Endothelial cell of umbilical vein (primary cell): ENCODE data around the gene TRAF3. TPM values are rescaled to one million over a fixed set of nuclear protein-coding genes. Genes with fewer than 3 reads are reported as not detected.

Experiments
- BruUV-seq: library from RNA; stranded (reverse); fragments of 400-500 nt; replicated peaks from 2 replicates; lab custom pipeline; 2021; lab: Mats Ljungman, UMichigan
- CTCF ChIA-PET: fragments of 300-600, 350-600 bp; sonication (Branson Sonifier 250); formaldehyde crosslinking; loops from one replicate; lab custom pipeline; 2021; ENCODE audit warnings: antibody characterized with exemption, inconsistent platforms; lab: Charles Lee
- POLR2A ChIA-PET: fragments of 300-600, 350-600 bp; sonication (Branson Sonifier 250); formaldehyde crosslinking; loops from one replicate; lab custom pipeline; 2021; ENCODE audit warnings: antibody characterized with exemption, inconsistent platforms; lab: Charles Lee
- DNase-seq: peaks from one replicate; pipeline ENCODE4 v3.0.0-alpha.2; 2011; ENCODE audit warnings: low read depth, low spot score
- FAIRE-seq: peaks from 2 replicates; lab custom pipeline; 2011; peaks lifted over from hg19 to GRCh38; lab: Jason Lieb, UNC
- H2AFZ ChIP-seq: 2 replicates; pipeline ENCODE4 v1.6.0; 2012; ENCODE audit warnings: low read depth, low read length, control low read depth, inconsistent platforms
- H3K27ac ChIP-seq: 2 replicates; pipeline ENCODE4 v1.5.1; 2011; ENCODE audit warnings: low read depth, mild to moderate bottlenecking, control low read depth, low read length, moderate library complexity; ENCODE audit not compliant: insufficient read depth
- H3K27me3 ChIP-seq, 2 experiments: 2 replicates each; pipeline versions ENCODE4 v1.6.0 to v1.6.1; 2011; ENCODE audit warnings: low read length in 2 of 2, mixed read lengths in 1 of 2; ENCODE audit not compliant: control insufficient read depth in 2 of 2, insufficient read depth in 2 of 2
- H3K36me3 ChIP-seq, 2 experiments: 2 replicates in 1 of 2; 3 replicates in 1 of 2; pipeline ENCODE4 v1.5.1; 2011; ENCODE audit warnings: low read length in 2 of 2, mild to moderate bottlenecking in 1 of 2, moderate library complexity in 1 of 2; ENCODE audit not compliant: control insufficient read depth in 2 of 2, insufficient read depth in 2 of 2; ENCODE audit errors: extremely low read depth in 1 of 2
- H3K4me1 ChIP-seq: 3 replicates; pipeline ENCODE4 v1.5.1; 2011; ENCODE audit warnings: mild to moderate bottlenecking, low read length; ENCODE audit not compliant: control insufficient read depth, insufficient read depth; ENCODE audit errors: extremely low read depth
- H3K4me2 ChIP-seq: 2 replicates; pipeline ENCODE4 v1.6.1; 2011; ENCODE audit warnings: low read length, control low read depth, mixed read lengths; ENCODE audit not compliant: insufficient read depth
- H3K4me3 ChIP-seq, 3 experiments: fragments of 200-600 bp in 1 of 3; sonication (generic), shearing (Covaris generic) in 1 of 3; replicated peaks in 1 of 3; 2 replicates each; pipeline ENCODE4 v1.5.1; 2011 to 2016; ENCODE audit warnings: control low read depth in 3 of 3, low read length in 3 of 3, mild to moderate bottlenecking in 2 of 3, inconsistent platforms in 1 of 3, low read depth in 1 of 3, moderate library complexity in 1 of 3; ENCODE audit not compliant: insufficient read depth in 1 of 3
- H3K79me2 ChIP-seq: 2 replicates; pipeline ENCODE4 v1.6.0; 2012; ENCODE audit warnings: low read length, inconsistent platforms; ENCODE audit not compliant: control insufficient read depth, insufficient read depth
- H3K9ac ChIP-seq: replicated peaks from 2 replicates; pipeline ENCODE3; 2011; ENCODE audit warnings: low read length, control low read depth; ENCODE audit not compliant: insufficient read depth; ENCODE audit errors: extremely low read depth
- H3K9me1 ChIP-seq: replicated peaks from 3 replicates; pipeline ENCODE4 v1.6.0; 2011; ENCODE audit warnings: mild to moderate bottlenecking, low read length; ENCODE audit not compliant: control insufficient read depth, insufficient read depth; ENCODE audit errors: extremely low read depth
- H3K9me3 ChIP-seq: replicated peaks from 2 replicates; pipeline ENCODE4 v1.5.1; 2012; ENCODE audit warnings: low read length, inconsistent platforms; ENCODE audit not compliant: control insufficient read depth, insufficient read depth
- H4K20me1 ChIP-seq: replicated peaks from 2 replicates; pipeline ENCODE3; 2011; ENCODE audit warnings: mild to moderate bottlenecking, low read length; ENCODE audit not compliant: control insufficient read depth, insufficient read depth; ENCODE audit errors: extremely low read depth
- CTCF ChIP-seq, 2 donors: IDR thresholded peaks; 1 replicate in 1 of 2; 2 replicates in 1 of 2; pipeline ENCODE4 v1.5.1; 2011; ENCODE audit warnings: low read length in 2 of 2, mild to moderate bottlenecking in 2 of 2, moderate library complexity in 2 of 2, control low read depth in 1 of 2, inconsistent platforms in 1 of 2, low read depth in 1 of 2; ENCODE audit not compliant: insufficient read depth in 1 of 2; ENCODE audit errors: extremely low read depth in 1 of 2
- EZH2 ChIP-seq: IDR thresholded peaks from 2 replicates; pipeline ENCODE4 v1.6.1; 2012; ENCODE audit warnings: borderline replicate concordance, low read depth, mild to moderate bottlenecking, moderate library complexity, low read length, inconsistent platforms; ENCODE audit not compliant: severe bottlenecking
- FOS ChIP-seq: IDR thresholded peaks from 2 replicates; pipeline ENCODE4 v1.6.1; 2011; ENCODE audit warnings: mild to moderate bottlenecking, low read length, moderate library complexity, borderline replicate concordance; ENCODE audit not compliant: insufficient read depth
- GATA2 ChIP-seq: IDR thresholded peaks from 2 replicates; pipeline ENCODE4 v1.7.0; 2011; ENCODE audit warnings: low read depth, mild to moderate bottlenecking, moderate library complexity, mixed read lengths, low read length; ENCODE audit not compliant: insufficient read length, insufficient read depth
- JUN ChIP-seq: IDR thresholded peaks from 2 replicates; pipeline ENCODE4 v1.6.1; 2011; ENCODE audit warnings: borderline replicate concordance, low read depth; ENCODE audit not compliant: insufficient read length, insufficient read depth
- MAX ChIP-seq: IDR thresholded peaks from 2 replicates; pipeline ENCODE4 v1.6.1; 2011; ENCODE audit not compliant: insufficient read depth, insufficient read length
- MYC ChIP-seq: IDR thresholded peaks from one replicate; pipeline ENCODE4 v1.6.1; 2011; ENCODE audit warnings: mild to moderate bottlenecking, low read depth, low read length
- POLR2A ChIP-seq: IDR thresholded peaks from 2 replicates; pipeline ENCODE4 v1.6.1; 2012; ENCODE audit warnings: low read depth, mild to moderate bottlenecking, control low read depth, low read length
- POLR2AphosphoS5 ChIP-seq: IDR thresholded peaks from 2 replicates; pipeline ENCODE4 v1.6.1; 2012; ENCODE audit warnings: low read depth, mild to moderate bottlenecking, control low read depth, low read length, moderate library complexity; ENCODE audit not compliant: insufficient read depth
- dilution Hi-C: fragments of 300-500 bp; cut with MboI; formaldehyde crosslinking; loops from one replicate; pipeline ENCODE4 v1.15.0; 2019; ENCODE audit warnings: low sequenced_read_pairs; ENCODE audit not compliant: extremely low pct_ligation_motif_present
- intact Hi-C: fragments of 100-400 bp; cut with micrococcal nuclease; formaldehyde crosslinking; loops from one replicate; pipeline ENCODE4 v1.10.0; 2022
- polyA plus RNA-seq, 4 experiments: library from polyadenylated mRNA; depleted of rRNA in 3 of 4; stranded (reverse) in 3 of 4; unstranded in 1 of 4; fragments of >200 nt; gene quantifications; 2 replicates each; pipeline versions ENCODE4 v1.2.1 to v1.2.3, GENCODE V29; 2011 to 2012; ENCODE audit warnings: missing spikeins in 1 of 4
- total RNA-seq: library from RNA; stranded (reverse); gene quantifications from 2 replicates; pipeline ENCODE4 v1.2.3, GENCODE V29; 2021

Gene TRAF3
- total and polyA plus RNA-seq, 2 donors (not counting 3 experiments of a cell fraction or from before 2014, with no cell fraction given) = 14.4 to 27.6 TPM

GRCh38 chr14:102891111-102891510, 113.9 kb downstream of the TRAF3 start:
- Histone ChIP-seq H3K9ac (no peak overlapping the region), H3K9me3 (no peaks in the 10 kb centered on the region), H3K27me3 (no peaks in the 10 kb centered on the region), H3K79me2 (no peaks in the 10 kb centered on the region), H4K20me1 (no peaks in the 10 kb centered on the region), H3K9me1 (no peaks in the 10 kb centered on the region), H3K36me3 (peaks cover 0 to 5% of the 10 kb centered on the region in 2 experiments), H3K4me2 (no peak overlapping the region), H2AFZ (no peak overlapping the region), H3K4me1 (no peaks in the 10 kb centered on the region), H3K27ac (no peak overlapping the region), H3K4me3 (no peak overlapping the region)
- POLR2A ChIA-PET = no interaction called here
- TF ChIP-seq MAX (no peak), POLR2AphosphoS5 (no peak), FOS (no peak), JUN (no peak), MYC (no peak), EZH2 (no peak)
- DNase-seq = no peak
- no TSS peak for BruUV-seq
- CTCF ChIA-PET = interaction anchor here (1.4 kb wide), 1 partner anchor 197 kb away, joined by 4 read pairs; no protein-coding TSS in a partner anchor
- intact Hi-C loops = no loop called here
- dilution Hi-C loops = no loop called here
- FAIRE-seq = no peak

- DNase-seq (no peak), FAIRE-seq (peak; percentile 35)
- Histone ChIP-seq H3K9ac (no peak overlapping the region), H3K4me3 (no peak overlapping the region), H3K4me2 (no peak overlapping the region), H2AFZ (no peak overlapping the region), H3K27ac (no peak overlapping the region), H3K9me3 (no peaks in the 10 kb centered on the region), H4K20me1 (no peaks in the 10 kb centered on the region), H3K79me2 (no peaks in the 10 kb centered on the region), H3K36me3 (peaks cover 0 to 5% of the 10 kb centered on the region in 2 experiments), H3K9me1 (no peaks in the 10 kb centered on the region), H3K27me3 (no peaks in the 10 kb centered on the region), H3K4me1 (no peaks in the 10 kb centered on the region)
- BruUV-seq = no TSS peak
- ChIA-PET POLR2A (no interaction called here), CTCF (interaction anchor here (1.4 kb wide), 1 partner anchor 197 kb away, joined by 4 read pairs; no protein-coding TSS in a partner anchor)
- dilution Hi-C loops (no loop called here), intact Hi-C loops (no loop called here)
- no peak for TF ChIP-seq JUN
- TF ChIP-seq EZH2 = no peak
- no peak for TF ChIP-seq POLR2A
- TF ChIP-seq MYC = no peak
- TF ChIP-seq CTCF (IDR thresholded peaks at IDR 0.05; ENCODE audit: extremely low read depth in 1 of 2, insufficient read depth in 1 of 2, low read depth in 1 of 2, low read length in 2 of 2) = no peak
- TF ChIP-seq POLR2AphosphoS5 = no peak
- no peak for TF ChIP-seq MAX
- no peak for TF ChIP-seq FOS
- TF ChIP-seq GATA2 = no peak
Observed at GRCh38 chr14:102891556-102891955, 114.3 kb downstream of the TRAF3 start.
